Fibroblast of pulmonary artery (primary cell): ENCODE measurements around the gene JAK3.

Source experiments
- DNase-seq: peaks from one replicate; pipeline ENCODE4 v3.0.0-alpha.2; 2010; ENCODE audit warnings: low read depth
- H3K4me3 ChIP-seq: replicated peaks from 2 replicates; pipeline ENCODE4 v1.5.1; 2011; ENCODE audit warnings: low read depth, mild to moderate bottlenecking, control low read depth, low read length, moderate library complexity
- CTCF ChIP-seq: IDR thresholded peaks from 2 replicates; pipeline ENCODE4 v1.5.1; 2011; ENCODE audit warnings: mild to moderate bottlenecking, control low read depth, low read length, inconsistent platforms; ENCODE audit errors: missing control alignments

Gene JAK3

GRCh38 chr19:17871878-17872250 is 24.1 kb upstream of the JAK3 start, which contains the start of gene SLC5A5:
Gene SLC5A5, plus strand, starts transcription at chr19:17871945. Its CDS starts 375 bp downstream, at chr19:17872320.
- TF ChIP-seq CTCF: no peak
- DNase-seq: no peak
- no peak within 1 kb of the TSS for H3K4me3 ChIP-seq

GRCh38 chr19:17871032-17871877 is 23.5 kb upstream of the JAK3 start:
- DNase-seq: no peak
- H3K4me3 ChIP-seq: no peak overlapping the region
- TF ChIP-seq CTCF: no peak

GRCh38 chr19:17869114-17869608 is 21.4 kb upstream of the JAK3 start:
- no peak overlapping the region for H3K4me3 ChIP-seq
- DNase-seq: no peak
- no peak for TF ChIP-seq CTCF

GRCh38 chr19:17868669-17869068 is 20.9 kb upstream of the JAK3 start:
- DNase-seq: no peak
- H3K4me3 ChIP-seq: no peak overlapping the region
- TF ChIP-seq CTCF: no peak

GRCh38 chr19:17866964-17867486 is 19.2 kb upstream of the JAK3 start:
- TF ChIP-seq CTCF: no peak
- DNase-seq: no peak
- H3K4me3 ChIP-seq: no peak overlapping the region

GRCh38 chr19:17866312-17866963 is 18.7 kb upstream of the JAK3 start:
- no peak overlapping the region for H3K4me3 ChIP-seq
- TF ChIP-seq CTCF: no peak
- no peak for DNase-seq
